Pancreas (tissue), 10 donors: ENCODE measurements around the gene FMO5. TPM values are rescaled to one million over a fixed set of nuclear protein-coding genes. Genes with fewer than 3 reads are reported as not detected.

ENCODE experiments used
- ATAC-seq, 4 donors: fragments of 200-7000 bp; cut with Tn5 transposase; one replicate each; pipeline versions ENCODE4 v1.8.0 to v1.9.1; 2020; ENCODE audit warnings: mild to moderate bottlenecking in 4 of 4, moderate library complexity in 4 of 4
- DNase-seq, 6 donors: peaks; one replicate each; pipeline ENCODE4 v3.0.0-alpha.2; 2020
- FAIRE-seq: peaks from 2 replicates; lab custom pipeline; 2012; peaks lifted over from hg19 to GRCh38; lab: Jason Lieb, UNC
- H3K27ac ChIP-seq, 4 donors: fragments of 200-600 bp; sonication (generic); 1 replicate in 3 of 4; 2 replicates in 1 of 4; pipeline versions ENCODE4 v1.5.0 to v1.8.0; 2020
- H3K27me3 ChIP-seq, 4 donors: fragments of 200-600 bp; one replicate each; pipeline ENCODE4 v1.8.0; 2021
- H3K36me3 ChIP-seq, 3 donors: fragments of 200-600 bp; sonication (generic) in 1 of 3; one replicate each; pipeline versions ENCODE4 v1.5.0 to v1.8.0; 2020 to 2021
- H3K4me1 ChIP-seq, 3 donors: fragments of 200-600 bp; one replicate each; pipeline ENCODE4 v1.8.0; 2021
- H3K4me3 ChIP-seq, 4 donors: fragments of 200-600 bp; sonication (generic) in 2 of 4; one replicate each; pipeline versions ENCODE4 v1.5.0 to v1.8.0; 2020 to 2021
- H3K9me3 ChIP-seq, 4 donors: fragments of 200-600 bp; one replicate each; pipeline ENCODE4 v1.8.0; 2021
- CTCF ChIP-seq, 4 donors: fragments of 200-600 bp; sonication (generic) in 3 of 4; IDR thresholded peaks; one replicate each; pipeline versions ENCODE4 v1.5.0 to v1.8.0; 2021; ENCODE audit warnings: antibody characterized with exemption in 4 of 4
- WGBS, 2 donors: extraction: QIAGEN DNeasy Blood & Tissue Kit; methylation state at CpG; one replicate each; pipeline ENCODE4 v1.1.7; 2013; 5-methylcytosine and 5-hydroxymethylcytosine counted together
- intact Hi-C, 3 donors: fragments of 100-400 bp; cut with DNase I; formaldehyde crosslinking; loops; one replicate each; pipeline versions ENCODE4 v1.11.1 to v1.14.2; 2022
- polyA plus RNA-seq, 2 donors: library from polyadenylated mRNA; stranded (reverse); fragments of 200-250 nt; gene quantifications; one replicate each; pipeline ENCODE4 v1.2.3, GENCODE V29; 2013
- total RNA-seq, 6 donors: library from RNA; stranded (reverse); fragmentation: NEBNext Ultra II Directional in 4 of 6; extraction: Animal tissue kit (Norgen Biotek cat#: 25700) in 4 of 6; gene quantifications; one replicate each; pipeline versions ENCODE4 v1.2.1 to v1.2.4, GENCODE V29; 2021 to 2023
- donor health status: healthy with polysubstance abuse.
- donor health status: DM: no; HTN: no; CAD: no; lungs with moderate emphysema.
- donor health status: DM: no; HTN: no; CAD: no.
- donor health status: control.
- donor health status: control.
- donor health status: Bipolar disorder and iron deficiency.
- donor health status: DM: yes; HTN: yes; CAD: no.
- donor health status: DM: no; HTN: no; CAD: no.
- donor health status: DM: no; HTN: no; CAD: no.
- donor health status: DM: yes; HTN: yes; CAD: no.

The FMO5 gene
- total and polyA plus RNA-seq, 8 donors = 7.5 to 32.5 (median 14.6) TPM

DNA sequence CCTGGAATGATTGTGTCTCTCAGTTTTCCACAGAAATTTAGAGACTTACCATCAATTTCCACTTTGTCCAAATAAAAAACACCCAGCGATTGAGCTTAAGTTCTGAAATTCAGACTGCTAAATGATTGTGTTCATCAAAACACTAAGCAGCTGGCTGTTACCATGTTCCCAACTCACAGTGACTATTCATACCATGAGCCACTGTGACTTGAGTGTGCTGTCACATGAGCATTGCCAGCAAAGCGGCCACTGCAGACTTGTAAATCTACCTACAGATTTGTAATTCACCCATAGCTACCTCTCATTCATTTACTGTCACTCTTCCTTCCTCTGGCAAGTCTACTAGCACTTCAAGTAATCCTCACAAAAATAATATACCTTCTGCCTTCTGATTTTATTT, 35.6 kb downstream of the FMO5 start:
- Histone ChIP-seq H3K27me3 (no peaks in the 10 kb centered on the region), H3K27ac (no peak overlapping the region), H3K4me3 (no peak overlapping the region), H3K9me3 (no peaks in the 10 kb centered on the region), H3K4me1 (peaks cover 0 to 13% (median 5%) of the 10 kb centered on the region in 3 donors), H3K36me3 (no peaks in the 10 kb centered on the region)
- no peak for DNase-seq
- 90 to 94% methylated on average over 2 of the region's 2 CpGs for WGBS, 2 donors
- no peak for ATAC-seq
- no peak for TF ChIP-seq CTCF (IDR thresholded peaks at IDR 0.05)
- intact Hi-C loops = no loop called here
- no peak for FAIRE-seq

DNA sequence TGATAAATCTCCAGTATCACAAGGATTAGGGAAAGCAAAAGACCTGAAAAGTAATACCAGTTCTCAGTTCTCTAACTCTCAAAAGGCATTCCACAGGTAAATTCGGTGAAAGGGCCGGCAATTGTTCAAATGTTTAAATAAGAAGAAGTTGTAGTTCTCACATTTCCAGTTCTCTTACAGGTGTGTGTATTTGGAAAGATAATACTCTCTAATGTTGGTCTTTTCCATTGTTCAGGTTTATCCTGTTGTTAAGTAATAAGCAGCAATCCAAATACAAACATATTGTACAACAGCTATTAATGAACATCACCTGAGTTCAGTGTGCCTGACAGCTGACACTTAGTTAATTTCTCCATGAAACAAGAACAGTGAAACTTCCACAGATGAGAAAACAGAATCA, 39.7 kb downstream of the FMO5 start:
- no peaks in the 10 kb centered on the region for H3K9me3 ChIP-seq
- DNase-seq = no peak
- WGBS, 2 donors = 27 to 34% methylated on average over 2 of the region's 2 CpGs
- no peak overlapping the region for H3K4me3 ChIP-seq
- no peaks in the 10 kb centered on the region for H3K36me3 ChIP-seq
- intact Hi-C loops = no loop called here
- H3K4me1 ChIP-seq = peaks cover 3 to 13% (median 5%) of the 10 kb centered on the region in 3 donors
- TF ChIP-seq CTCF (IDR thresholded peaks at IDR 0.05) = no peak
- no peak for FAIRE-seq
- no peak overlapping the region for H3K27ac ChIP-seq
- no peaks in the 10 kb centered on the region for H3K27me3 ChIP-seq
- ATAC-seq = peak in 1 of 4 donors; percentile 25

DNA sequence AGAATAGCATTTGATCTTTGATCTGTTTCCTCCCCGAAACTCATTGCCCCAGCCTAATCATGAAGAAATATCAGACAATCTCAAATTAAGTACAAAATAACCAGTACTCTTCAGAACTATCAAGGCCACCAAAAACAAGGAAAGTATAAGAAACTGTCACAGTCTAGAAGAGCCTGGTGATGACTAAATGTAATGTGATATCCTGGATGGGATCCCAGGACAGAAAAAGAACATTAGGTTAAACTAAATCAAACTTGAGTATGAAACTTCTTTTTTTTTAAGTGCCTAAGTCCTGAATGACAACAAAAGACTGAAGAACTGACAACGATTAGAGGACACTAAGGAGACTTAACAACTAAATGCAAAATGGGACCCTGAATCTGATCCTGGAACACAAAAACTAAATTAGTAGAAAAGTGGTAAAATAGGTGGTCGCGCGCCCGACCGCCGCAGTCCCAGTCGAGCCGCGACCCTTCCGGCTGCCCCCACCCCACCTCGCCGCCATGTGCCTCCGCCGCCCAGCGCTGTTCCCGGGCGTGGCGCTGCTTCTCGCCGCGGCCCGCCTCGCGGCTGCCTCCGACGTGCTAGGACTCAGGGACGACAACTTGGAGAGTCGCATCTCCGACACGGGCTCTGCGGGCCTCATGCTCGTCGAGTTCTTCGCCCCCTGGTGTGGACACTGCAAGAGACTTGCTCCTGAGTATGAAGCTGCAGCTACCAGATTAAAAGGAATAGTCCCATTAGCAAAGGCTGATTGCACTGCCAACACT, 47.3 kb downstream of the FMO5 start:
- no peak overlapping the region for H3K4me3 ChIP-seq
- no peaks in the 10 kb centered on the region for H3K27me3 ChIP-seq
- H3K9me3 ChIP-seq = no peaks in the 10 kb centered on the region
- H3K4me1 ChIP-seq = peaks cover 7 to 12% (median 9%) of the 10 kb centered on the region in 3 donors
- H3K36me3 ChIP-seq = no peaks in the 10 kb centered on the region
- FAIRE-seq (no peak), DNase-seq (peak in 2 of 6 donors; percentile 34 to 56), ATAC-seq (no peak)
- no peak overlapping the region for H3K27ac ChIP-seq
- no peak for TF ChIP-seq CTCF (IDR thresholded peaks at IDR 0.05)
- 75 to 77% methylated on average over 36 of the region's 36 CpGs for WGBS, 2 donors
- intact Hi-C loops = loop anchor here in 1 of 3 donors (5.0 kb wide), 1 partner anchor 60 kb away; no protein-coding TSS in a partner anchor

DNA sequence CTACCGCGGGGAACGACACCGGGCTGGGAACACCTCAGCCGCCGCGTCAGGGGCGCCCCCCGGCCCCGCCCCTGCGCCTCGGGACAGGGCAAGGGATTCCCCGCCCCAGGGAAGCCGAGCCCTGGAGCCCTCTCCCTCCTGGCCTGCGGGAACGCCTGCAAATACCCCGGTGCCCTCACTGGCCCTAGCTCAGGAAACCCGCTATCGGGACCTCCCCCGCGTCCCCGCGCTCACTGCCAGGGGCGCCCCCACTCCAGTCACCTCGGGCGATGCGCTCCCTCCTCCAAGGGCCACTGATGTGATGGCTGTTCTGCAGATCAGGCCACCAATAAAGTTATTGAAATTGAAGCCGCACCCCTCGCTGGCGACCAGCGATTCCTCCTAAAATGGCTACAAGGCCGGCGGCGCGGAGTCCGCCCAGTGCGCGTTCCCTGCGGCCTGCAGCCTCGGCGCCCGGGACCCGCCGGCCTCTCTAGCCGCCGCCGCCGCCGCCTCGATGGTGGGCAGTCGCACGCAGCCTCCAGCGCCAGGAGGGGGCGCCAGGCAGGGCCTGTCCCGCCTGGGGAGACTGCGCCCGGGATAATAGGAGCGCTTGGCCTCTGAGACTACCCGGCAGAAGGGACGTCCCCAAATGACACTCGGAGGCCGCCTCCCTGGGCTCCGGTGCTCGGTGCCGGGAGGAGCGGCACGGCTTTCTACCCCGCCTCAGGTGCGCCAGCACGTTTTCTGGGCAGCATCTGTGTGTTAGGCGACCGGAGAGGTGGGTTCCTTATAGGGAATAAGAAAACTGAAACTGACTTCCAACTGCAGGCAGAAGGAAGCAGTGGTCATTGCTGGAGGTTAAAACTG, 52.7 kb downstream of the FMO5 start, which contains the start of gene PRKAB2:
TSS of gene PRKAB2 (minus strand) at position 303 of the 849 bp plus-strand sequence. CDS start 326 bp downstream, outside the sequence.
- Histone ChIP-seq H3K36me3 (no peaks in the 10 kb centered on the region), H3K4me3 (peak within 1 kb of the TSS; percentile 80 to 94 (median 90)), H3K27me3 (no peaks in the 10 kb centered on the region), H3K27ac (peak within 1 kb of the TSS; percentile 78 to 96 (median 87)), H3K9me3 (no peaks in the 10 kb centered on the region), H3K4me1 (peaks cover 26 to 46% (median 33%) of the 10 kb centered on the region in 3 donors)
- FAIRE-seq = no peak
- intact Hi-C loops = loop anchor here in 1 of 3 donors (2.0 kb wide), 1 partner anchor 70 kb away; the partner anchor contains the start of gene CHD1L
- ATAC-seq = peak; percentile 91 to 96 (median 92)
- 0 to 1% methylated on average over 69 to 72 of the region's 72 CpGs for WGBS, 2 donors
- peak; percentile 95 to 98 (median 96) for DNase-seq
- peak; percentile 90 to 96 (median 95) for TF ChIP-seq CTCF (IDR thresholded peaks at IDR 0.05)
